C4-2B (cell line): ENCODE data around the gene ZNF668.

Source experiments
- H3K27ac ChIP-seq: fragments of 450-650 bp; 2 replicates; pipeline ENCODE4 v1.5.1; 2017
- CTCF ChIP-seq: fragments of 450-650 bp; conservative IDR thresholded peaks from 2 replicates; pipeline ENCODE4 v1.5.1; 2017; ENCODE audit warnings: mild to moderate bottlenecking
- ZFX ChIP-seq: fragments of 450-650 bp; IDR thresholded peaks from 2 replicates; pipeline ENCODE4 v1.6.1; 2017

Gene ZNF668

GRCh38 chr16:31093132-31093703 is 19.2 kb upstream of the ZNF668 start:
- peak overlapping the region; percentile 84 for H3K27ac ChIP-seq
- no peak for TF ChIP-seq ZFX
- TF ChIP-seq CTCF: no peak

- TF ChIP-seq ZFX: no peak
- TF ChIP-seq CTCF: no peak
- H3K27ac ChIP-seq: no peak overlapping the region; the same call in 1 of the 2 replicates
Observed at GRCh38 chr16:31092330-31092729, 18.3 kb upstream of the ZNF668 start.

- TF ChIP-seq CTCF: no peak
- no peak for TF ChIP-seq ZFX
- no peak overlapping the region for H3K27ac ChIP-seq
Observed at GRCh38 chr16:31090540-31090939, 16.5 kb upstream of the ZNF668 start.

GRCh38 chr16:31089199-31089598 is 15.2 kb upstream of the ZNF668 start:
- TF ChIP-seq CTCF (no peak), ZFX (no peak)
- no peak overlapping the region for H3K27ac ChIP-seq

GRCh38 chr16:31088459-31089183 is 14.6 kb upstream of the ZNF668 start, which contains the start of gene PRSS53:
TSS of gene PRSS53 (minus strand) at chr16:31088943. CDS start at chr16:31088809, 134 bp downstream.
- TF ChIP-seq CTCF (no peak), ZFX (no peak)
- no peak within 1 kb of the TSS for H3K27ac ChIP-seq

- H3K27ac ChIP-seq: no peak overlapping the region
- no peak for TF ChIP-seq ZFX
- TF ChIP-seq CTCF: no peak
Observed at GRCh38 chr16:31087971-31088370, 13.9 kb upstream of the ZNF668 start.

GRCh38 chr16:31087481-31087880 is 13.4 kb upstream of the ZNF668 start:
- no peak overlapping the region for H3K27ac ChIP-seq
- no peak for TF ChIP-seq CTCF
- no peak for TF ChIP-seq ZFX
